Prostate gland (tissue), 2 donors: Measurements from ENCODE around the gene E2F2.
"Not testable (repeated sequence)": the region's sequence is repeated elsewhere in the genome, so short reads cannot be mapped to it uniquely, and the experiment has no call there.

Experiments used
- POLR2A ChIP-seq: fragments of 450-650 bp; IDR thresholded peaks from one replicate; pipeline ENCODE4 v1.6.1; 2016; ENCODE audit warnings: antibody characterized with exemption, mild to moderate bottlenecking
- POLR2AphosphoS5 ChIP-seq: sonication (generic); formaldehyde crosslinking; IDR thresholded peaks from one replicate; pipeline ENCODE4 v1.6.1; 2017; ENCODE audit warnings: antibody characterized with exemption
- TF ChIP-seq, protein P1 (sequence below), 4 experiments: fragments of 200-600 bp in 2 of 4; fragments of 450-650 bp in 2 of 4; sonication (generic) in 2 of 4; IDR thresholded peaks; 1 replicate in 3 of 4; 2 replicates in 1 of 4; pipeline ENCODE4 v1.5.1; 2016 to 2019; ENCODE audit warnings: antibody characterized with exemption in 4 of 4, mild to moderate bottlenecking in 2 of 4, moderate library complexity in 2 of 4

DNA sequence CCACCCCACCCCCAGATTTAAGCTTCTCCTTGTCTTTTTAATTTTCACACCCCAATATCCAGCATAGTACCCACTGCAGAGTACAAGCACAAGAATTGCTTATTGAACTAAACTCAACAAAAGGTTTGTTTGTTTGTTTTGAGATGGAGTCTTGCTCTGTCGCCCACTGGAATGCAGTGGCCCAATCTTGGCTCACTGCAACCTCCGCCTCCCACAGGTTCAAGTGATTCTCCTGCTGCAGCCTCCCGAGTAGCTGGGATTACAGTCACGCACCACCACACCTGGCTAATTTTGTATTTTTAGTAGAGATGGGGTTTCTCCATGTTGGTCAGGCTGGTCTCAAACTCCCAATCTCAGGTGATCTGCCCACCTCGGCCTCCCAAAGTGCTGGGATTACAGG lies 11.9 kb upstream of the E2F2 start:
- TF ChIP-seq POLR2A, POLR2AphosphoS5: not testable (repeated sequence)
- TF ChIP-seq, protein P1, sequence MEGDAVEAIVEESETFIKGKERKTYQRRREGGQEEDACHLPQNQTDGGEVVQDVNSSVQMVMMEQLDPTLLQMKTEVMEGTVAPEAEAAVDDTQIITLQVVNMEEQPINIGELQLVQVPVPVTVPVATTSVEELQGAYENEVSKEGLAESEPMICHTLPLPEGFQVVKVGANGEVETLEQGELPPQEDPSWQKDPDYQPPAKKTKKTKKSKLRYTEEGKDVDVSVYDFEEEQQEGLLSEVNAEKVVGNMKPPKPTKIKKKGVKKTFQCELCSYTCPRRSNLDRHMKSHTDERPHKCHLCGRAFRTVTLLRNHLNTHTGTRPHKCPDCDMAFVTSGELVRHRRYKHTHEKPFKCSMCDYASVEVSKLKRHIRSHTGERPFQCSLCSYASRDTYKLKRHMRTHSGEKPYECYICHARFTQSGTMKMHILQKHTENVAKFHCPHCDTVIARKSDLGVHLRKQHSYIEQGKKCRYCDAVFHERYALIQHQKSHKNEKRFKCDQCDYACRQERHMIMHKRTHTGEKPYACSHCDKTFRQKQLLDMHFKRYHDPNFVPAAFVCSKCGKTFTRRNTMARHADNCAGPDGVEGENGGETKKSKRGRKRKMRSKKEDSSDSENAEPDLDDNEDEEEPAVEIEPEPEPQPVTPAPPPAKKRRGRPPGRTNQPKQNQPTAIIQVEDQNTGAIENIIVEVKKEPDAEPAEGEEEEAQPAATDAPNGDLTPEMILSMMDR (IDR thresholded peaks at IDR 0.05) = not testable (repeated sequence)
